Endothelial cell of umbilical vein (primary cell): ENCODE results near the gene PTCD1. TPM values are rescaled to one million over a fixed set of nuclear protein-coding genes. Genes with fewer than 3 reads are reported as not detected.

Experiments
- BruUV-seq: library from RNA; stranded (reverse); fragments of 400-500 nt; replicated peaks from 2 replicates; lab custom pipeline; 2021; lab: Mats Ljungman, UMichigan
- CTCF ChIA-PET: fragments of 300-600, 350-600 bp; sonication (Branson Sonifier 250); formaldehyde crosslinking; loops from one replicate; lab custom pipeline; 2021; ENCODE audit warnings: antibody characterized with exemption, inconsistent platforms; lab: Charles Lee
- POLR2A ChIA-PET: fragments of 300-600, 350-600 bp; sonication (Branson Sonifier 250); formaldehyde crosslinking; loops from one replicate; lab custom pipeline; 2021; ENCODE audit warnings: antibody characterized with exemption, inconsistent platforms; lab: Charles Lee
- DNase-seq: peaks from one replicate; pipeline ENCODE4 v3.0.0-alpha.2; 2011; ENCODE audit warnings: low read depth, low spot score
- FAIRE-seq: peaks from 2 replicates; lab custom pipeline; 2011; peaks lifted over from hg19 to GRCh38; lab: Jason Lieb, UNC
- H2AFZ ChIP-seq: 2 replicates; pipeline ENCODE4 v1.6.0; 2012; ENCODE audit warnings: low read depth, low read length, control low read depth, inconsistent platforms
- H3K27ac ChIP-seq: 2 replicates; pipeline ENCODE4 v1.5.1; 2011; ENCODE audit warnings: low read depth, mild to moderate bottlenecking, control low read depth, low read length, moderate library complexity; ENCODE audit not compliant: insufficient read depth
- H3K27me3 ChIP-seq, 2 experiments: 2 replicates each; pipeline versions ENCODE4 v1.6.0 to v1.6.1; 2011; ENCODE audit warnings: low read length in 2 of 2, mixed read lengths in 1 of 2; ENCODE audit not compliant: control insufficient read depth in 2 of 2, insufficient read depth in 2 of 2
- H3K36me3 ChIP-seq, 2 experiments: 2 replicates in 1 of 2; 3 replicates in 1 of 2; pipeline ENCODE4 v1.5.1; 2011; ENCODE audit warnings: low read length in 2 of 2, mild to moderate bottlenecking in 1 of 2, moderate library complexity in 1 of 2; ENCODE audit not compliant: control insufficient read depth in 2 of 2, insufficient read depth in 2 of 2; ENCODE audit errors: extremely low read depth in 1 of 2
- H3K4me1 ChIP-seq: 3 replicates; pipeline ENCODE4 v1.5.1; 2011; ENCODE audit warnings: mild to moderate bottlenecking, low read length; ENCODE audit not compliant: control insufficient read depth, insufficient read depth; ENCODE audit errors: extremely low read depth
- H3K4me2 ChIP-seq: 2 replicates; pipeline ENCODE4 v1.6.1; 2011; ENCODE audit warnings: low read length, control low read depth, mixed read lengths; ENCODE audit not compliant: insufficient read depth
- H3K4me3 ChIP-seq, 3 experiments: fragments of 200-600 bp in 1 of 3; sonication (generic), shearing (Covaris generic) in 1 of 3; replicated peaks in 1 of 3; 2 replicates each; pipeline ENCODE4 v1.5.1; 2011 to 2016; ENCODE audit warnings: control low read depth in 3 of 3, low read length in 3 of 3, mild to moderate bottlenecking in 2 of 3, inconsistent platforms in 1 of 3, low read depth in 1 of 3, moderate library complexity in 1 of 3; ENCODE audit not compliant: insufficient read depth in 1 of 3
- H3K79me2 ChIP-seq: 2 replicates; pipeline ENCODE4 v1.6.0; 2012; ENCODE audit warnings: low read length, inconsistent platforms; ENCODE audit not compliant: control insufficient read depth, insufficient read depth
- H3K9ac ChIP-seq: replicated peaks from 2 replicates; pipeline ENCODE3; 2011; ENCODE audit warnings: low read length, control low read depth; ENCODE audit not compliant: insufficient read depth; ENCODE audit errors: extremely low read depth
- H3K9me1 ChIP-seq: replicated peaks from 3 replicates; pipeline ENCODE4 v1.6.0; 2011; ENCODE audit warnings: mild to moderate bottlenecking, low read length; ENCODE audit not compliant: control insufficient read depth, insufficient read depth; ENCODE audit errors: extremely low read depth
- H3K9me3 ChIP-seq: replicated peaks from 2 replicates; pipeline ENCODE4 v1.5.1; 2012; ENCODE audit warnings: low read length, inconsistent platforms; ENCODE audit not compliant: control insufficient read depth, insufficient read depth
- H4K20me1 ChIP-seq: replicated peaks from 2 replicates; pipeline ENCODE3; 2011; ENCODE audit warnings: mild to moderate bottlenecking, low read length; ENCODE audit not compliant: control insufficient read depth, insufficient read depth; ENCODE audit errors: extremely low read depth
- CTCF ChIP-seq, 2 donors: IDR thresholded peaks; 1 replicate in 1 of 2; 2 replicates in 1 of 2; pipeline ENCODE4 v1.5.1; 2011; ENCODE audit warnings: low read length in 2 of 2, mild to moderate bottlenecking in 2 of 2, moderate library complexity in 2 of 2, control low read depth in 1 of 2, inconsistent platforms in 1 of 2, low read depth in 1 of 2; ENCODE audit not compliant: insufficient read depth in 1 of 2; ENCODE audit errors: extremely low read depth in 1 of 2
- EZH2 ChIP-seq: IDR thresholded peaks from 2 replicates; pipeline ENCODE4 v1.6.1; 2012; ENCODE audit warnings: borderline replicate concordance, low read depth, mild to moderate bottlenecking, moderate library complexity, low read length, inconsistent platforms; ENCODE audit not compliant: severe bottlenecking
- FOS ChIP-seq: IDR thresholded peaks from 2 replicates; pipeline ENCODE4 v1.6.1; 2011; ENCODE audit warnings: mild to moderate bottlenecking, low read length, moderate library complexity, borderline replicate concordance; ENCODE audit not compliant: insufficient read depth
- GATA2 ChIP-seq: IDR thresholded peaks from 2 replicates; pipeline ENCODE4 v1.7.0; 2011; ENCODE audit warnings: low read depth, mild to moderate bottlenecking, moderate library complexity, mixed read lengths, low read length; ENCODE audit not compliant: insufficient read length, insufficient read depth
- JUN ChIP-seq: IDR thresholded peaks from 2 replicates; pipeline ENCODE4 v1.6.1; 2011; ENCODE audit warnings: borderline replicate concordance, low read depth; ENCODE audit not compliant: insufficient read length, insufficient read depth
- MYC ChIP-seq: IDR thresholded peaks from one replicate; pipeline ENCODE4 v1.6.1; 2011; ENCODE audit warnings: mild to moderate bottlenecking, low read depth, low read length
- POLR2A ChIP-seq: IDR thresholded peaks from 2 replicates; pipeline ENCODE4 v1.6.1; 2012; ENCODE audit warnings: low read depth, mild to moderate bottlenecking, control low read depth, low read length
- POLR2AphosphoS5 ChIP-seq: IDR thresholded peaks from 2 replicates; pipeline ENCODE4 v1.6.1; 2012; ENCODE audit warnings: low read depth, mild to moderate bottlenecking, control low read depth, low read length, moderate library complexity; ENCODE audit not compliant: insufficient read depth
- dilution Hi-C: fragments of 300-500 bp; cut with MboI; formaldehyde crosslinking; loops from one replicate; pipeline ENCODE4 v1.15.0; 2019; ENCODE audit warnings: low sequenced_read_pairs; ENCODE audit not compliant: extremely low pct_ligation_motif_present
- intact Hi-C: fragments of 100-400 bp; cut with micrococcal nuclease; formaldehyde crosslinking; loops from one replicate; pipeline ENCODE4 v1.10.0; 2022
- polyA plus RNA-seq, 4 experiments: library from polyadenylated mRNA; depleted of rRNA in 3 of 4; stranded (reverse) in 3 of 4; unstranded in 1 of 4; fragments of >200 nt; gene quantifications; 2 replicates each; pipeline versions ENCODE4 v1.2.1 to v1.2.3, GENCODE V29; 2011 to 2012; ENCODE audit warnings: missing spikeins in 1 of 4
- total RNA-seq: library from RNA; stranded (reverse); gene quantifications from 2 replicates; pipeline ENCODE4 v1.2.3, GENCODE V29; 2021
- TF ChIP-seq, protein P1 (sequence below): IDR thresholded peaks from 2 replicates; pipeline ENCODE4 v1.6.1; 2011; ENCODE audit not compliant: insufficient read depth, insufficient read length

Gene PTCD1
- total and polyA plus RNA-seq, 2 donors (not counting 3 experiments of a cell fraction or from before 2014, with no cell fraction given), result 3.8 to 9.6 TPM

GRCh38 chr7:99447943-99448342 is 9.3 kb upstream of the PTCD1 start:
- ChIA-PET CTCF (interaction anchor here (0.6 to 0.7 kb wide), 2 partner anchors 10 to 23 kb away, joined by 3 read pairs; no protein-coding TSS in a partner anchor), POLR2A (no interaction called here)
- TF ChIP-seq FOS (no peak), MYC (no peak), EZH2 (no peak), POLR2A (no peak), CTCF (IDR thresholded peaks at IDR 0.05; ENCODE audit: extremely low read depth in 1 of 2, insufficient read depth in 1 of 2, low read depth in 1 of 2, low read length in 2 of 2) (no peak), JUN (no peak), POLR2AphosphoS5 (no peak), GATA2 (no peak)
- TF ChIP-seq, protein P1, sequence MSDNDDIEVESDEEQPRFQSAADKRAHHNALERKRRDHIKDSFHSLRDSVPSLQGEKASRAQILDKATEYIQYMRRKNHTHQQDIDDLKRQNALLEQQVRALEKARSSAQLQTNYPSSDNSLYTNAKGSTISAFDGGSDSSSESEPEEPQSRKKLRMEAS, result no peak

More at GRCh38 chr7:99447943-99448342, 9.3 kb upstream of the PTCD1 start:
- Histone ChIP-seq H3K9ac (no peak overlapping the region), H3K36me3 (peaks cover 13 to 46% of the 10 kb centered on the region in 2 experiments), H3K27me3 (no peaks in the 10 kb centered on the region), H3K9me1 (no peaks in the 10 kb centered on the region), H3K9me3 (no peaks in the 10 kb centered on the region), H3K27ac (no peak overlapping the region), H3K4me2 (no peak overlapping the region), H3K4me3 (no peak overlapping the region), H2AFZ (no peak overlapping the region), H3K4me1 (no peaks in the 10 kb centered on the region), H4K20me1 (no peaks in the 10 kb centered on the region), H3K79me2 (peaks cover 2% of the 10 kb centered on the region)
- no TSS peak for BruUV-seq
- intact Hi-C loops (no loop called here), dilution Hi-C loops (no loop called here)
- FAIRE-seq, result no peak
- DNase-seq, result no peak
